Upper lobe of right lung (tissue), 1 donor: Measurements from ENCODE around the gene TAS2R7. TPM values are rescaled to one million over a fixed set of nuclear protein-coding genes. Genes with fewer than 3 reads are reported as not detected.

ENCODE experiments used
- ATAC-seq: fragments of 200-7000 bp; cut with Tn5 transposase; one replicate; pipeline ENCODE4 v1.9.1; 2020; ENCODE audit warnings: mild to moderate bottlenecking, moderate library complexity
- DNase-seq: peaks from one replicate; pipeline ENCODE4 v3.0.0-alpha.2; 2020
- H3K27ac ChIP-seq: fragments of 200-600 bp; one replicate; pipeline ENCODE4 v1.8.0; 2022
- H3K27me3 ChIP-seq: fragments of 200-600 bp; one replicate; pipeline ENCODE4 v1.8.0; 2022; ENCODE audit warnings: mild to moderate bottlenecking
- H3K36me3 ChIP-seq: fragments of 200-600 bp; one replicate; pipeline ENCODE4 v1.8.0; 2022
- H3K4me1 ChIP-seq: fragments of 200-600 bp; one replicate; pipeline ENCODE4 v1.8.0; 2022
- H3K4me3 ChIP-seq: fragments of 200-600 bp; one replicate; pipeline ENCODE4 v1.8.0; 2022; ENCODE audit warnings: mild to moderate bottlenecking
- H3K9me3 ChIP-seq: fragments of 200-600 bp; one replicate; pipeline ENCODE4 v1.8.0; 2022
- CTCF ChIP-seq: fragments of 200-600 bp; IDR thresholded peaks from one replicate; pipeline ENCODE4 v1.8.0; 2022; ENCODE audit warnings: antibody characterized with exemption
- intact Hi-C: fragments of 100-400 bp; cut with DNase I; formaldehyde crosslinking; loops from one replicate; pipeline ENCODE4 v1.11.0; 2022
- total RNA-seq: library from RNA; stranded (reverse); fragmentation: NEBNext Ultra II Directional; extraction: Animal tissue kit (Norgen Biotek cat#: 25700); gene quantifications from one replicate; pipeline ENCODE4 v1.2.1, GENCODE V29; 2021
- donor health status: DM: no; HTN: yes; CAD: no; lungs with severe emphysema.

Gene TAS2R7
- total RNA-seq, 1 donor from 2014 or later, result not detected

- H3K9me3 ChIP-seq, result no peaks in the 10 kb centered on the region
These were observed 36.0 kb upstream of the TAS2R7 start for GRCh38 chr12:10838461-10838860.

GRCh38 chr12:10829994-10830393, 27.6 kb upstream of the TAS2R7 start:
- H3K9me3 ChIP-seq, result no peaks in the 10 kb centered on the region
- TF ChIP-seq CTCF, result no peak
- no peak for ATAC-seq
- no peak overlapping the region for H3K27ac ChIP-seq
- no peak overlapping the region for H3K4me3 ChIP-seq
- intact Hi-C loops, result no loop called here
- DNase-seq, result no peak
- H3K36me3 ChIP-seq, result no peaks in the 10 kb centered on the region
- no peaks in the 10 kb centered on the region for H3K4me1 ChIP-seq
- no peaks in the 10 kb centered on the region for H3K27me3 ChIP-seq

More at GRCh38 chr12:10838461-10838860, 36.0 kb upstream of the TAS2R7 start:
- H3K36me3 ChIP-seq, result no peaks in the 10 kb centered on the region
- H3K4me3 ChIP-seq, result no peak overlapping the region
- no peaks in the 10 kb centered on the region for H3K27me3 ChIP-seq
- ATAC-seq, result no peak
- H3K27ac ChIP-seq, result no peak overlapping the region
- H3K4me1 ChIP-seq, result no peaks in the 10 kb centered on the region
- TF ChIP-seq CTCF, result no peak
- intact Hi-C loops, result no loop called here
- DNase-seq, result no peak

GRCh38 chr12:10826258-10826657, 23.8 kb upstream of the TAS2R7 start, which contains the start of gene TAS2R10:
Gene TAS2R10, minus strand, starts transcription at chr12:10826358. Its CDS starts 89 bp downstream, at chr12:10826269.
- H3K27ac ChIP-seq, result no peak within 1 kb of the TSS
- ATAC-seq, result no peak
- DNase-seq, result no peak
- intact Hi-C loops, result no loop called here
- H3K27me3 ChIP-seq, result no peaks in the 10 kb centered on the region
- no peaks in the 10 kb centered on the region for H3K36me3 ChIP-seq
- H3K4me1 ChIP-seq, result no peaks in the 10 kb centered on the region
- no peak within 1 kb of the TSS for H3K4me3 ChIP-seq
- TF ChIP-seq CTCF, result no peak
- no peaks in the 10 kb centered on the region for H3K9me3 ChIP-seq

- H3K27ac ChIP-seq, result no peak overlapping the region
- no peak for TF ChIP-seq CTCF
- H3K4me1 ChIP-seq, result no peaks in the 10 kb centered on the region
- no peaks in the 10 kb centered on the region for H3K36me3 ChIP-seq
- DNase-seq (no peak), ATAC-seq (no peak)
- no peaks in the 10 kb centered on the region for H3K27me3 ChIP-seq
- H3K4me3 ChIP-seq, result no peak overlapping the region
- intact Hi-C loops, result no loop called here
- no peaks in the 10 kb centered on the region for H3K9me3 ChIP-seq
These were observed 22.5 kb upstream of the TAS2R7 start for GRCh38 chr12:10824957-10825356.

- no peak overlapping the region for H3K27ac ChIP-seq
- H3K4me3 ChIP-seq, result no peak overlapping the region
- H3K4me1 ChIP-seq, result no peaks in the 10 kb centered on the region
- ATAC-seq (no peak), DNase-seq (no peak)
- H3K9me3 ChIP-seq, result no peaks in the 10 kb centered on the region
- intact Hi-C loops, result no loop called here
- no peaks in the 10 kb centered on the region for H3K36me3 ChIP-seq
- H3K27me3 ChIP-seq, result no peaks in the 10 kb centered on the region
- no peak for TF ChIP-seq CTCF
These were observed 9.6 kb upstream of the TAS2R7 start for GRCh38 chr12:10811883-10812536.

GRCh38 chr12:10810068-10810467, 7.6 kb upstream of the TAS2R7 start, which contains the start of gene TAS2R9:
Gene TAS2R9, minus strand, starts transcription at chr12:10810168. Its CDS starts 93 bp downstream, at chr12:10810075.
- no peak for ATAC-seq
- no peak within 1 kb of the TSS for H3K4me3 ChIP-seq
- no peak for TF ChIP-seq CTCF
- no peak for DNase-seq
- no peaks in the 10 kb centered on the region for H3K4me1 ChIP-seq
- H3K9me3 ChIP-seq, result no peaks in the 10 kb centered on the region
- intact Hi-C loops, result no loop called here
- no peaks in the 10 kb centered on the region for H3K27me3 ChIP-seq
- H3K27ac ChIP-seq, result no peak within 1 kb of the TSS
- H3K36me3 ChIP-seq, result no peaks in the 10 kb centered on the region
